ENCODE measurements around the gene WDR1. TPM values are rescaled to one million over a fixed set of nuclear protein-coding genes. Genes with fewer than 3 reads are reported as not detected.

Gene WDR1
- total and polyA plus RNA-seq, 7 experiments from 2014 or later, result 242 to 470 (median 330) TPM

DNA sequence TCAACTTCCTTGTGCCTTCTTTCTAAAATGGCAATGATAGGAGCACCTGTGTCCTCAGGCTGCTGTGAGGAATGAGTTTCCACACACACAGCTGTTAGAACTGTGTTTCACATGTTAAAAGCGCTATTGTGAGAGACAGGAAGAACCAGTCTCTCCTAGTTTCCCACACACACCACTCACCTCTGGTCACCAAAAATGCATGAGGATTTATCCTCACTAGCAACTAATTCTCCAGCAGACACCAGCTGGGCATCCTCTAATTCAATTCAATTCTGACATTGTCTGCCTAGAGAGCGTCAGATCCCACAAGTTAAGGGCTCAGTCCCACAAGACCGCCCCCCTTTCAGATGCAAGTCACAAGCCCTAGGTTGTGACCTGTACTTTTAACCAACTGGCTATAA is 66.3 kb downstream of the WDR1 start:
- H3K27me3 ChIP-seq (ENCODE audit: control insufficient read depth in 2 of 2, insufficient read depth in 2 of 2, low read length in 2 of 2), result no peaks in the 10 kb centered on the region
- intact Hi-C loops (cut with micrococcal nuclease), result no loop called here
- Mint-ChIP-seq H3K36me3 (peaks cover 0 to 32% (median 14%) of the 10 kb centered on the region in 5 donors), H3K27ac (peak overlapping the region in 2 of 9 donors; percentile 33 to 46), H3K27me3 (no peaks in the 10 kb centered on the region), H3K4me1 (peaks cover 3 to 21% (median 11%) of the 10 kb centered on the region in 7 donors), H3K4me3 (no peak overlapping the region), H3K9me3 (peaks cover 0 to 4% (median 0%) of the 10 kb centered on the region in 11 donors)
- no peaks in the 10 kb centered on the region for H3K36me3 ChIP-seq (ENCODE audit: control insufficient read depth in 2 of 3, insufficient read depth in 3 of 3, low read length in 3 of 3)
- POLR2A ChIA-PET, result interaction anchor here (0.5 kb wide), 1 partner anchor 427 kb away, joined by 3 read pairs; no protein-coding TSS in a partner anchor
- CTCF ChIA-PET, result no interaction called here
- DNase-seq (no peak), ATAC-seq (no peak)
- no peak overlapping the region for H3K27ac ChIP-seq (ENCODE audit: low read depth, low read length)
- no peaks in the 10 kb centered on the region for H3K9me3 ChIP-seq (ENCODE audit: control insufficient read depth in 2 of 3, low read length in 3 of 3)
- no peak overlapping the region for H3K4me3 ChIP-seq (ENCODE audit: low read length)
- no peaks in the 10 kb centered on the region for H3K4me1 ChIP-seq (ENCODE audit: control insufficient read depth in 2 of 2, insufficient read depth in 2 of 2, low read length in 2 of 2)

- Mint-ChIP-seq H3K9me3 (peaks cover 0 to 6% (median 0%) of the 10 kb centered on the region in 11 donors), H3K36me3 (peaks cover 0 to 37% (median 16%) of the 10 kb centered on the region in 5 donors), H3K4me3 (no peak overlapping the region), H3K27me3 (no peaks in the 10 kb centered on the region), H3K27ac (peak overlapping the region in 2 of 9 donors; percentile 15 to 28), H3K4me1 (peaks cover 3 to 23% (median 11%) of the 10 kb centered on the region in 7 donors)
- Histone ChIP-seq H3K36me3 (ENCODE audit: control insufficient read depth in 2 of 3, insufficient read depth in 3 of 3, low read length in 3 of 3) (peaks cover 0 to 3% (median 0%) of the 10 kb centered on the region in 3 experiments), H3K4me3 (ENCODE audit: low read length) (no peak overlapping the region), H3K4me1 (ENCODE audit: control insufficient read depth in 2 of 2, insufficient read depth in 2 of 2, low read length in 2 of 2) (no peaks in the 10 kb centered on the region), H3K27me3 (ENCODE audit: control insufficient read depth in 2 of 2, insufficient read depth in 2 of 2, low read length in 2 of 2) (no peaks in the 10 kb centered on the region), H3K27ac (ENCODE audit: low read depth, low read length) (no peak overlapping the region), H3K9me3 (ENCODE audit: control insufficient read depth in 2 of 3, low read length in 3 of 3) (no peaks in the 10 kb centered on the region)
- DNase-seq (no peak), ATAC-seq (no peak)
- ChIA-PET POLR2A (no interaction called here), CTCF (no interaction called here)
- intact Hi-C loops (cut with micrococcal nuclease), result no loop called here
These were observed 67.5 kb downstream of the WDR1 start for GRCh38 chr4:10048941-10049697.

- peak overlapping the region in 1 of 10 donors; percentile 9 for H3K4me3 Mint-ChIP-seq
These were observed 68.6 kb downstream of the WDR1 start for GRCh38 chr4:10047967-10048366.

GRCh38 chr4:10046471-10046870 is 70.1 kb downstream of the WDR1 start:
- Mint-ChIP-seq H3K4me3 (no peak overlapping the region), H3K27me3 (no peaks in the 10 kb centered on the region), H3K36me3 (peaks cover 7 to 49% (median 22%) of the 10 kb centered on the region in 5 donors), H3K27ac (no peak overlapping the region), H3K4me1 (peaks cover 0 to 17% (median 8%) of the 10 kb centered on the region in 7 donors), H3K9me3 (peaks cover 4 to 24% (median 12%) of the 10 kb centered on the region in 11 donors)
- Histone ChIP-seq H3K9me3 (ENCODE audit: control insufficient read depth in 2 of 3, low read length in 3 of 3) (peaks cover 0 to 6% (median 0%) of the 10 kb centered on the region in 3 experiments), H3K36me3 (ENCODE audit: control insufficient read depth in 2 of 3, insufficient read depth in 3 of 3, low read length in 3 of 3) (peaks cover 0 to 13% (median 0%) of the 10 kb centered on the region in 3 experiments), H3K27ac (ENCODE audit: low read depth, low read length) (no peak overlapping the region), H3K4me1 (ENCODE audit: control insufficient read depth in 2 of 2, insufficient read depth in 2 of 2, low read length in 2 of 2) (no peaks in the 10 kb centered on the region), H3K4me3 (ENCODE audit: low read length) (no peak overlapping the region), H3K27me3 (ENCODE audit: control insufficient read depth in 2 of 2, insufficient read depth in 2 of 2, low read length in 2 of 2) (no peaks in the 10 kb centered on the region)
- DNase-seq (no peak), ATAC-seq (no peak)
- intact Hi-C loops (cut with micrococcal nuclease), result no loop called here
- ChIA-PET POLR2A (no interaction called here), CTCF (no interaction called here)

More at GRCh38 chr4:10047967-10048366, 68.6 kb downstream of the WDR1 start:
- Histone ChIP-seq H3K27me3 (ENCODE audit: control insufficient read depth in 2 of 2, insufficient read depth in 2 of 2, low read length in 2 of 2) (no peaks in the 10 kb centered on the region), H3K36me3 (ENCODE audit: control insufficient read depth in 2 of 3, insufficient read depth in 3 of 3, low read length in 3 of 3) (peaks cover 0 to 9% (median 0%) of the 10 kb centered on the region in 3 experiments), H3K27ac (ENCODE audit: low read depth, low read length) (no peak overlapping the region), H3K4me3 (ENCODE audit: low read length) (no peak overlapping the region), H3K9me3 (ENCODE audit: control insufficient read depth in 2 of 3, low read length in 3 of 3) (no peaks in the 10 kb centered on the region), H3K4me1 (ENCODE audit: control insufficient read depth in 2 of 2, insufficient read depth in 2 of 2, low read length in 2 of 2) (no peaks in the 10 kb centered on the region)
- H3K9me3 Mint-ChIP-seq, result peaks cover 0 to 15% (median 4%) of the 10 kb centered on the region in 11 donors
- DNase-seq, result no peak
- H3K36me3 Mint-ChIP-seq, result peaks cover 0 to 47% (median 16%) of the 10 kb centered on the region in 5 donors
- ChIA-PET CTCF (no interaction called here), POLR2A (no interaction called here)
- no peak for ATAC-seq
- intact Hi-C loops (cut with micrococcal nuclease), result no loop called here
- no peaks in the 10 kb centered on the region for H3K27me3 Mint-ChIP-seq
- no peak overlapping the region for H3K27ac Mint-ChIP-seq
- H3K4me1 Mint-ChIP-seq, result peaks cover 0 to 23% (median 9%) of the 10 kb centered on the region in 7 donors

DNA sequence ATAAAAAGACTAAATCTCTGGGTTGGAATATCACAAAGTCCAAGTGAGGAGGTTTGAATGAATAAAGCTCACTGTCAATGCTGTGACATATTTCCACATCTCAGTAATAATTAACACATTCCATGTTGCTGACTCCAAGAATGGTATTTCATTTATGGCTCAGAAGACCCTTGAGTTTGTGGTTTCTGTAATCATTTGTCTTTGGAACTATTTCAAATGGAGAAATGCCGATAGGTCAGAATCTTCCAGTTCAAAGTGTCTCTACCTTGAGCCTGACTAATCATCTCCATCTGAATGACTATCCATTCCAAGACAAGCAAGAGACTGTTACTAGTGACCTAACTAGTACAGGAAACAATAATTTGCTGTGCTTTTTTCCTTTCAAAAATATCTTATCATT is 71.1 kb downstream of the WDR1 start:
- Histone ChIP-seq H3K4me3 (ENCODE audit: low read length) (no peak overlapping the region), H3K4me1 (ENCODE audit: control insufficient read depth in 2 of 2, insufficient read depth in 2 of 2, low read length in 2 of 2) (no peaks in the 10 kb centered on the region), H3K27ac (ENCODE audit: low read depth, low read length) (no peak overlapping the region), H3K36me3 (ENCODE audit: control insufficient read depth in 2 of 3, insufficient read depth in 3 of 3, low read length in 3 of 3) (peaks cover 0 to 13% (median 0%) of the 10 kb centered on the region in 3 experiments), H3K9me3 (ENCODE audit: control insufficient read depth in 2 of 3, low read length in 3 of 3) (peaks cover 0 to 6% (median 0%) of the 10 kb centered on the region in 3 experiments), H3K27me3 (ENCODE audit: control insufficient read depth in 2 of 2, insufficient read depth in 2 of 2, low read length in 2 of 2) (no peaks in the 10 kb centered on the region)
- ChIA-PET CTCF (no interaction called here), POLR2A (no interaction called here)
- Mint-ChIP-seq H3K27me3 (no peaks in the 10 kb centered on the region), H3K27ac (no peak overlapping the region), H3K4me1 (peaks cover 0 to 17% (median 7%) of the 10 kb centered on the region in 7 donors), H3K9me3 (peaks cover 4 to 24% (median 12%) of the 10 kb centered on the region in 11 donors), H3K4me3 (no peak overlapping the region), H3K36me3 (peaks cover 7 to 49% (median 29%) of the 10 kb centered on the region in 5 donors)
- intact Hi-C loops (cut with micrococcal nuclease), result no loop called here
- no peak for DNase-seq
- ATAC-seq, result no peak

DNA sequence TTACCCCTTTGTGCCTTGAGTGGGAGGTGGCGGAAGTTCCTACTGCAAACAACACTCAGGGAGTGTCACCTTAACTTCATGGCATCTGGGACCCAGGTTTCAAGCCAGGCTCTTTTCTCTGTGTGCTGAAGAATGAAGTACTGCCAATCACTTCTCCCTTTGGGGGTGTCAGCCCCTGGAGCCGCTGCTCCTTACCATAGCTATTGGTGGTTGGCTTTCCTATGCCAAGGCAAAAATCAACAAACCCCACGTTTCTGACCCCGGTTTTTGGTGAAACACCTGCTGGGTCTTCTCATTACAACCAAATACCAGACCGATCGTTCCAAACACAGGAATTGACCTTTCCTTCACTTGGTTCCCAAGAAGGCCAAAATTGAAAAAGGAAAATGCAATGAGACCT is 75.6 kb downstream of the WDR1 start:
- ChIA-PET POLR2A (no interaction called here), CTCF (no interaction called here)
- H3K27me3 ChIP-seq (ENCODE audit: control insufficient read depth in 2 of 2, insufficient read depth in 2 of 2, low read length in 2 of 2), result no peaks in the 10 kb centered on the region
- DNase-seq, result no peak
- H3K27ac ChIP-seq (ENCODE audit: low read depth, low read length), result no peak overlapping the region
- H3K4me3 ChIP-seq (ENCODE audit: low read length), result no peak overlapping the region
- peaks cover 0 to 5% (median 0%) of the 10 kb centered on the region in 7 donors for H3K4me1 Mint-ChIP-seq
- H3K4me3 Mint-ChIP-seq, result no peak overlapping the region
- intact Hi-C loops (cut with micrococcal nuclease), result no loop called here
- ATAC-seq, result no peak
- H3K36me3 Mint-ChIP-seq, result peaks cover 10 to 57% (median 36%) of the 10 kb centered on the region in 5 donors
- H3K9me3 Mint-ChIP-seq, result peaks cover 4 to 24% (median 11%) of the 10 kb centered on the region in 11 donors
- H3K9me3 ChIP-seq (ENCODE audit: control insufficient read depth in 2 of 3, low read length in 3 of 3), result peaks cover 0 to 6% (median 0%) of the 10 kb centered on the region in 3 experiments
- no peak overlapping the region for H3K27ac Mint-ChIP-seq
- peaks cover 0 to 18% (median 0%) of the 10 kb centered on the region in 3 experiments for H3K36me3 ChIP-seq (ENCODE audit: control insufficient read depth in 2 of 3, insufficient read depth in 3 of 3, low read length in 3 of 3)
- H3K4me1 ChIP-seq (ENCODE audit: control insufficient read depth in 2 of 2, insufficient read depth in 2 of 2, low read length in 2 of 2), result no peaks in the 10 kb centered on the region
- H3K27me3 Mint-ChIP-seq, result peaks cover 0 to 2% (median 0%) of the 10 kb centered on the region in 5 donors

All from naive thymus-derived CD4-positive, alpha-beta T cell (primary cell).